NB4 (cell line): Measurements from ENCODE around the gene ARHGDIG.
"Not testable (repeated sequence)": the region's sequence is repeated elsewhere in the genome, so short reads cannot be mapped to it uniquely, and the experiment has no call there.

Experiments used
- DNase-seq: peaks from one replicate; pipeline ENCODE4 v3.0.0; 2010; ENCODE audit warnings: low read depth
- H3K4me3 ChIP-seq: one replicate; pipeline ENCODE4 v1.5.1; 2011; ENCODE audit warnings: mild to moderate bottlenecking, low read depth, low read length, moderate library complexity
- CTCF ChIP-seq: IDR thresholded peaks from one replicate; pipeline ENCODE4 v1.5.1; 2012; ENCODE audit warnings: low read depth, low read length
- MAX ChIP-seq: IDR thresholded peaks from 2 replicates; pipeline ENCODE4 v1.6.1; 2011; ENCODE audit warnings: low read depth, low read length
- MYC ChIP-seq: IDR thresholded peaks from 2 replicates; pipeline ENCODE4 v1.6.1; 2011; ENCODE audit warnings: low read depth, low read length
- POLR2A ChIP-seq: IDR thresholded peaks from 2 replicates; pipeline ENCODE4 v1.6.1; 2011; ENCODE audit warnings: mild to moderate bottlenecking; ENCODE audit not compliant: insufficient read length; ENCODE audit errors: extremely low read depth

Gene ARHGDIG

GRCh38 chr16:264440-264951 is 15.9 kb upstream of the ARHGDIG start:
- no peak for DNase-seq

GRCh38 chr16:265002-265529 is 15.3 kb upstream of the ARHGDIG start:
- TF ChIP-seq CTCF (no peak), POLR2A (no peak), MAX (no peak), MYC (no peak)
- H3K4me3 ChIP-seq: no peak overlapping the region
- DNase-seq: no peak

More at GRCh38 chr16:264440-264951, 15.9 kb upstream of the ARHGDIG start:
- H3K4me3 ChIP-seq: no peak overlapping the region
- TF ChIP-seq CTCF (no peak), MAX (no peak), MYC (no peak), POLR2A (no peak)

GRCh38 chr16:265711-266110 is 14.7 kb upstream of the ARHGDIG start:
- TF ChIP-seq MYC: no peak
- TF ChIP-seq CTCF: no peak
- no peak for TF ChIP-seq POLR2A
- no peak for TF ChIP-seq MAX

GRCh38 chr16:266258-267164 is 13.9 kb upstream of the ARHGDIG start:
- TF ChIP-seq POLR2A: no peak
- no peak for TF ChIP-seq MAX
- no peak for TF ChIP-seq MYC
- no peak for TF ChIP-seq CTCF
- no peak overlapping the region for H3K4me3 ChIP-seq
- no peak for DNase-seq

More at GRCh38 chr16:265711-266110, 14.7 kb upstream of the ARHGDIG start:
- DNase-seq: no peak
- no peak overlapping the region for H3K4me3 ChIP-seq

GRCh38 chr16:267562-267961 is 12.8 kb upstream of the ARHGDIG start:
- DNase-seq, H3K4me3 ChIP-seq: not testable (repeated sequence)

GRCh38 chr16:268141-269053 is 12.0 kb upstream of the ARHGDIG start:
- no peak for DNase-seq
- H3K4me3 ChIP-seq: no peak overlapping the region
- TF ChIP-seq CTCF (no peak), POLR2A (no peak), MYC (no peak), MAX (no peak)
